GM12892 (cell line): ENCODE results near the gene REXO2.

Experiments
- POLR2A ChIP-seq: IDR thresholded peaks from 2 replicates; pipeline ENCODE4 v1.6.1; 2011; ENCODE audit warnings: low read depth, low read length, control low read depth
- POLR2AphosphoS5 ChIP-seq: IDR thresholded peaks from 2 replicates; pipeline ENCODE4 v1.6.1; 2011; ENCODE audit warnings: low read depth, low read length, control low read depth
- TAF1 ChIP-seq: IDR thresholded peaks from 2 replicates; pipeline ENCODE4 v1.6.1; 2011; ENCODE audit warnings: low read depth, mild to moderate bottlenecking, control low read depth, low read length, borderline replicate concordance

DNA sequence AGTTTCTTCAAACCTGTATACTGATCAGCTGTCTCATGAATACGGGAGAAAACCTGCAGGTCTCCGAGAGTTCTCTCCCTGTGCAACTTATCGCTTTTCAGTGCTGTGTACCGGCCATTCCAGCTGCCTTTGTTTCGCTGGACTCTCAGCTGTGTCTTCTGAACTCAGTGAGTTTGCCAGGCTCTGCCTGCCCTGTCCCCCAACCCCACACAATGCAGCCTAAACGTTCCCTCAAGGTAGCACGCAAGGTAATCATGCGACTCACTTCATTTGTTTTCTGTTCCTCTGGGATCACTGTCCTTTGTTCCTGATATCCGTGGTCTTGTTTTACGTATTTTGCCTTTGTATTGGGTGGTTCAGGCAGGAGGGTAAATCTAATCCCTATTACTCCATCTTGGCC lies 25.3 kb upstream of the REXO2 start:
- TF ChIP-seq POLR2A = no peak
- no peak for TF ChIP-seq TAF1
- no peak for TF ChIP-seq POLR2AphosphoS5
